Transverse colon (tissue), 3 donors: ENCODE data around the gene PTPMT1.

ENCODE experiments used
- POLR2A ChIP-seq: fragments of 450-650 bp; IDR thresholded peaks from one replicate; pipeline ENCODE4 v1.6.1; 2016; ENCODE audit warnings: antibody characterized with exemption, mild to moderate bottlenecking, moderate library complexity
- TF ChIP-seq, protein P1 (sequence below), 5 experiments: fragments of 200-600 bp in 3 of 5; fragments of 450-650 bp in 2 of 5; sonication (generic) in 3 of 5; IDR thresholded peaks; 1 replicate in 2 of 5; 2 replicates in 3 of 5; pipeline ENCODE4 v1.5.1; 2016 to 2017; ENCODE audit warnings: antibody characterized with exemption in 5 of 5, inconsistent platforms in 3 of 5, mild to moderate bottlenecking in 2 of 5, moderate library complexity in 1 of 5

DNA sequence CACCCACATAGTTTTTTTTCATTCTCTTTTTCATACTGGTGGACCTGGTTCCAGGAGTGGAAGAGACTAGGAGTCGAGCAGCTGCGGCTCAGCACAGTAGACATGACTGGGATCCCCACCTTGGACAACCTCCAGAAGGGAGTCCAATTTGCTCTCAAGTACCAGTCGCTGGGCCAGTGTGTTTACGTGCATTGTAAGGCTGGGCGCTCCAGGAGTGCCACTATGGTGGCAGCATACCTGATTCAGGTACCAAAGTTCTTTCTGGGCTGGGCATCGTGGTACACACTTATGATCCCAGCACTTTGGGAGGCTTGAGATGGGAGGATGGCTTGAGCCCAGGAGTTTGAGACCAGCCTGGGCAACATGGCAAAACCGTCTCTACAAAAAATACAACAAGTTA lies 4.2 kb downstream of the PTPMT1 start:
- TF ChIP-seq POLR2A = no peak
- TF ChIP-seq, protein P1, sequence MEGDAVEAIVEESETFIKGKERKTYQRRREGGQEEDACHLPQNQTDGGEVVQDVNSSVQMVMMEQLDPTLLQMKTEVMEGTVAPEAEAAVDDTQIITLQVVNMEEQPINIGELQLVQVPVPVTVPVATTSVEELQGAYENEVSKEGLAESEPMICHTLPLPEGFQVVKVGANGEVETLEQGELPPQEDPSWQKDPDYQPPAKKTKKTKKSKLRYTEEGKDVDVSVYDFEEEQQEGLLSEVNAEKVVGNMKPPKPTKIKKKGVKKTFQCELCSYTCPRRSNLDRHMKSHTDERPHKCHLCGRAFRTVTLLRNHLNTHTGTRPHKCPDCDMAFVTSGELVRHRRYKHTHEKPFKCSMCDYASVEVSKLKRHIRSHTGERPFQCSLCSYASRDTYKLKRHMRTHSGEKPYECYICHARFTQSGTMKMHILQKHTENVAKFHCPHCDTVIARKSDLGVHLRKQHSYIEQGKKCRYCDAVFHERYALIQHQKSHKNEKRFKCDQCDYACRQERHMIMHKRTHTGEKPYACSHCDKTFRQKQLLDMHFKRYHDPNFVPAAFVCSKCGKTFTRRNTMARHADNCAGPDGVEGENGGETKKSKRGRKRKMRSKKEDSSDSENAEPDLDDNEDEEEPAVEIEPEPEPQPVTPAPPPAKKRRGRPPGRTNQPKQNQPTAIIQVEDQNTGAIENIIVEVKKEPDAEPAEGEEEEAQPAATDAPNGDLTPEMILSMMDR (IDR thresholded peaks at IDR 0.05) = no peak
